Measurements from ENCODE around the gene LAMA1.

The LAMA1 gene

DNA sequence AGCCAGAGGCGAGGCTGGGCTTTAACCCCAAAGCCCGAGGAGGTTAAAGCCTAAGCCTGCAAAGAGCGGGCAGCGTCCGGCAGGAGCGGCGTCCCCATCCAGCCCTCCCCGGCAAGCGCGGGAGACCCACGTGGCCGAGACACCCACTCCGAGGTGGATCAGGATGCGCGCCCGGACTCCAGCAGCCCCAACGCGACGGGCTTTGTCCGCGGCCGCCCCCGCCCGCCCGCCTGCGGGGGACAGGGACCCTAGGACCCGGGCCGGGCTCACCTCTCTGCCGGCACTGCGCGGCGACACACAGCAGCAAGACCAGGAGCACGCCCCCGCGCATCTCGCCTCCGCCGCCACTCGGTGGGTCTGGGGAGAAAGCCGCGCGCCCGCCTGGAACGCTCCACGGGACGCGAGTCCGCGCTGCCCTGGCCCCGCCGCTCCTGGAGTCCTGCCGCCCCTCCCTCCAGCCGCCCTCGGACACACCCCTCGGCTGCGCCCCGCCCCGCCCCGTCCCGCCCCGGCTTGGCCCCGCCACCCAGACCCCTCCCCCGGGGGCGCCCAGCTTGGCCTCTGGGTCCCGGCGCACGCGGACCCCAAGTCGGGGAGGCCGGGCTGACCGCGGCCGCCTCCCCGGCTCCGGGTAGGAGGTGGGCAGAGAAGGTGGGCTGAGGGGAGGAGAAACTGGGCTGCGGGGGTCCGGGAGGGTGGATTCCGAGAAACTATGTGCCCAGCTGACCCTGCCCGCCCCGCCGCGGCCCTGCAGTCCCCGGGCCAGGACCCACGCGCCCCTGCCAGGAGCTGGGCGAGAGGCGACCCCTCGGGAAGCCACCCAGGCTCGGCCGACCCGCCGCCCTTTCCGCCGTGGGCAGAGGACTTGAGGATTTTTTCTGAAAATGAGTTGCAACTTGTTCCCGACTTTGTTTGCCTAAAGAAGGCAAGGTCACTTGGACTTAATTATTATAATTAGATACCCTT is at the start of gene LAMA1:
TSS of gene LAMA1 (minus strand) at position 408 of the 966 bp plus-strand sequence. CDS start at position 331, 77 bp downstream.
- H3F3A ChIP-seq (ENCODE audit: control insufficient read depth, insufficient read depth): no peaks in the 10 kb centered on the region
- TF ChIP-seq EZH2phosphoT487 (IDR thresholded peaks at IDR 0.05; ENCODE audit: borderline replicate concordance, low read length): no peak
- TF ChIP-seq CTCF (IDR thresholded peaks at IDR 0.05; ENCODE audit: low read depth, low read length, poor library complexity, severe bottlenecking): no peak
- H3K27ac ChIP-seq (ENCODE audit: low read depth, low read length): no peak within 1 kb of the TSS
- no peak within 1 kb of the TSS for H3K4me2 ChIP-seq (ENCODE audit: low read length)
- no peak within 1 kb of the TSS for H3K4me3 ChIP-seq (ENCODE audit: low read length)
- no peaks in the 10 kb centered on the region for H3K79me2 ChIP-seq (ENCODE audit: control insufficient read depth, low read length)
- no peaks in the 10 kb centered on the region for H3K9me2 ChIP-seq (replicated peaks; ENCODE audit: control insufficient read depth, low read length)
- no peaks in the 10 kb centered on the region for H3K4me1 ChIP-seq (ENCODE audit: control insufficient read depth, low read length)
- no peaks in the 10 kb centered on the region for H3K36me3 ChIP-seq (ENCODE audit: control insufficient read depth, low read length)
- no peaks in the 10 kb centered on the region for H3K27me3 ChIP-seq (ENCODE audit: control insufficient read depth, low read length)
- no peaks in the 10 kb centered on the region for H3K9me3 ChIP-seq (ENCODE audit: control insufficient read depth, insufficient read depth, low read length)
- H4K20me1 ChIP-seq (ENCODE audit: control insufficient read depth, insufficient read depth, low read depth, low read length): no peaks in the 10 kb centered on the region

DNA sequence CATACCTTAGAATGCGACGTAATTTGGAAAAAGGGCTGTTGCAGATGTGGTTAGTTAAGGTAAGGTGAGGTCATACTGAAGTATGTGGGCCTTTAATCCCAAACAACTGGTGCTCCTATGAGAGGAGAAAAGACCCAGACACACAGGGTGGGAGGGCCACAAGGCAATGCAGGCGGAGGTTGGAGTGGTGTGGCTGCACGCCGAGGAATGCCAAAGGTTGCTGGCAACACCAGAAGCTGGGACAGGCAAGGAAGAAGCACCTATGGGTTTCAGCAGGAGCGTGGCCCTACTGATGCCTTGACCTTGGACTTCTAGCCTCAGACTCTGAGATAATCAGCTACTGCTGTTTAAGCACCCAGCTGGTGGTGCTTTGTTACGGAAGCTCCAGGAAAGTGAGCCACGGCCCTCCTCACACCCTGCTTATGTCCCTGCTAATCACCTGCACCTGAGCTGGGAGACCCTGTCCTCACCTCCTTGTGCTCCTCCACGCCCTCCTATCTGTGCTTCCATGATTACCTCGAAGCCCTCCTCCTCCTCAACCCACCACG is 48.3 kb upstream of the LAMA1 start:
- Histone ChIP-seq H3K27ac (ENCODE audit: low read depth, low read length) (no peak overlapping the region), H3K9me3 (ENCODE audit: control insufficient read depth, insufficient read depth, low read length) (no peaks in the 10 kb centered on the region), H3F3A (ENCODE audit: control insufficient read depth, insufficient read depth) (no peaks in the 10 kb centered on the region), H4K20me1 (ENCODE audit: control insufficient read depth, insufficient read depth, low read depth, low read length) (no peaks in the 10 kb centered on the region), H3K27me3 (ENCODE audit: control insufficient read depth, low read length) (no peaks in the 10 kb centered on the region), H3K79me2 (ENCODE audit: control insufficient read depth, low read length) (no peaks in the 10 kb centered on the region), H3K4me3 (ENCODE audit: low read length) (no peak overlapping the region), H3K4me1 (ENCODE audit: control insufficient read depth, low read length) (no peaks in the 10 kb centered on the region), H3K9me2 (replicated peaks; ENCODE audit: control insufficient read depth, low read length) (no peaks in the 10 kb centered on the region), H3K36me3 (ENCODE audit: control insufficient read depth, low read length) (no peaks in the 10 kb centered on the region), H3K4me2 (ENCODE audit: low read length) (no peak overlapping the region)
- TF ChIP-seq CTCF (IDR thresholded peaks at IDR 0.05; ENCODE audit: low read depth, low read length, poor library complexity, severe bottlenecking) (no peak), EZH2phosphoT487 (IDR thresholded peaks at IDR 0.05; ENCODE audit: borderline replicate concordance, low read length) (no peak)

- Histone ChIP-seq H3F3A (ENCODE audit: control insufficient read depth, insufficient read depth) (no peaks in the 10 kb centered on the region), H3K36me3 (ENCODE audit: control insufficient read depth, low read length) (no peaks in the 10 kb centered on the region), H3K4me1 (ENCODE audit: control insufficient read depth, low read length) (no peaks in the 10 kb centered on the region), H3K27me3 (ENCODE audit: control insufficient read depth, low read length) (no peaks in the 10 kb centered on the region), H3K27ac (ENCODE audit: low read depth, low read length) (no peak overlapping the region), H3K9me2 (replicated peaks; ENCODE audit: control insufficient read depth, low read length) (no peaks in the 10 kb centered on the region), H3K4me2 (ENCODE audit: low read length) (no peak overlapping the region), H3K4me3 (ENCODE audit: low read length) (no peak overlapping the region), H3K9me3 (ENCODE audit: control insufficient read depth, insufficient read depth, low read length) (no peaks in the 10 kb centered on the region), H4K20me1 (ENCODE audit: control insufficient read depth, insufficient read depth, low read depth, low read length) (no peaks in the 10 kb centered on the region), H3K79me2 (ENCODE audit: control insufficient read depth, low read length) (no peaks in the 10 kb centered on the region)
- TF ChIP-seq CTCF (IDR thresholded peaks at IDR 0.05; ENCODE audit: low read depth, low read length, poor library complexity, severe bottlenecking) (peak; percentile 36), EZH2phosphoT487 (IDR thresholded peaks at IDR 0.05; ENCODE audit: borderline replicate concordance, low read length) (no peak)
Measured at GRCh38 chr18:7164323-7165004, 46.9 kb upstream of the LAMA1 start.
